H1 (cell line): ENCODE data around the gene C22orf39. TPM values are rescaled to one million over a fixed set of nuclear protein-coding genes. Genes with fewer than 3 reads are reported as not detected.

ENCODE experiments used
- CTCF ChIA-PET: fragments of 300-600 bp; sonication (Branson Sonifier 250); formaldehyde crosslinking; loops from one replicate; lab custom pipeline; 2021; ENCODE audit not compliant: partially characterized antibody; lab: Charles Lee
- POLR2A ChIA-PET: fragments of 300-600 bp; sonication (Branson Sonifier 250); formaldehyde crosslinking; loops from one replicate; lab custom pipeline; 2021; ENCODE audit warnings: inconsistent platforms; ENCODE audit not compliant: partially characterized antibody; lab: Charles Lee
- DNase-seq, 2 experiments: peaks; one replicate each; pipeline versions ENCODE4 v3.0.0 to v3.0.0-alpha.2; 2010 to 2022; ENCODE audit warnings: low spot score in 2 of 2, low read depth in 1 of 2, mixed read lengths in 1 of 2
- FAIRE-seq: peaks from 2 replicates; lab custom pipeline; 2011; peaks lifted over from hg19 to GRCh38; lab: Jason Lieb, UNC
- H2AFZ ChIP-seq: 2 replicates; pipeline ENCODE4 v1.8.1; 2012; ENCODE audit warnings: low read length, inconsistent platforms
- H2AK5ac ChIP-seq: 2 replicates; pipeline ENCODE4 v1.6.1; 2013; ENCODE audit warnings: low read depth, low read length
- H2BK120ac ChIP-seq: replicated peaks from 2 replicates; pipeline ENCODE3; 2013; ENCODE audit warnings: low read depth, low read length, inconsistent platforms
- H2BK12ac ChIP-seq: 2 replicates; pipeline ENCODE4 v1.6.1; 2013; ENCODE audit warnings: low read depth, low read length
- H2BK15ac ChIP-seq: 2 replicates; pipeline ENCODE4 v1.6.1; 2013; ENCODE audit warnings: low read length
- H2BK20ac ChIP-seq: 2 replicates; pipeline ENCODE4 v1.6.1; 2013; ENCODE audit warnings: low read length
- H2BK5ac ChIP-seq: 2 replicates; pipeline ENCODE4 v1.6.1; 2013; ENCODE audit warnings: low read depth, low read length
- H3K14ac ChIP-seq: 2 replicates; pipeline ENCODE4 v1.6.1; 2013; ENCODE audit warnings: inconsistent platforms; ENCODE audit not compliant: insufficient read length
- H3K18ac ChIP-seq: 2 replicates; pipeline ENCODE4 v1.6.1; 2013; ENCODE audit warnings: low read length; ENCODE audit errors: extremely low read depth
- H3K23ac ChIP-seq: 2 replicates; pipeline ENCODE4 v1.6.1; 2013; ENCODE audit warnings: inconsistent platforms; ENCODE audit not compliant: insufficient read length
- H3K23me2 ChIP-seq: 2 replicates; pipeline ENCODE4 v1.6.1; 2013; ENCODE audit warnings: low read depth, low read length
- H3K27ac ChIP-seq: 2 replicates; pipeline ENCODE4 v1.6.1; 2011; ENCODE audit warnings: low read depth, low read length, inconsistent platforms
- H3K27me3 ChIP-seq, 4 experiments: replicated peaks in 1 of 4; 1 replicate in 1 of 4; 2 replicates in 3 of 4; pipeline versions ENCODE4 v1.6.1 to v1.8.1; 2011 to 2013; ENCODE audit warnings: low read length in 3 of 4, mild to moderate bottlenecking in 3 of 4, inconsistent platforms in 2 of 4, mixed read lengths in 2 of 4, moderate library complexity in 1 of 4; ENCODE audit not compliant: control insufficient read depth in 3 of 4, insufficient read depth in 3 of 4; ENCODE audit errors: extremely low read depth in 1 of 4
- H3K36me3 ChIP-seq, 4 experiments: 2 replicates each; pipeline versions ENCODE4 v1.6.1 to v1.8.1; 2011 to 2013; ENCODE audit warnings: mild to moderate bottlenecking in 4 of 4, low read length in 3 of 4, moderate library complexity in 2 of 4, control low read depth in 1 of 4, inconsistent platforms in 1 of 4; ENCODE audit not compliant: insufficient read depth in 4 of 4, control insufficient read depth in 2 of 4
- H3K4ac ChIP-seq: replicated peaks from 2 replicates; pipeline ENCODE3; 2013; ENCODE audit warnings: low read length, low read depth, mixed read lengths, inconsistent platforms; ENCODE audit not compliant: insufficient read length
- H3K4me1 ChIP-seq, 4 experiments: replicated peaks in 1 of 4; 1 replicate in 1 of 4; 2 replicates in 3 of 4; pipeline versions ENCODE4 v1.6.1 to v1.8.1; 2011 to 2013; ENCODE audit warnings: low read length in 3 of 4, inconsistent platforms in 2 of 4, mixed read lengths in 1 of 4; ENCODE audit not compliant: insufficient read depth in 4 of 4, control insufficient read depth in 3 of 4
- H3K4me2 ChIP-seq, 2 experiments: 2 replicates each; pipeline versions ENCODE4 v1.6.1 to v1.8.1; 2011 to 2013; ENCODE audit warnings: low read depth in 2 of 2, low read length in 2 of 2, control low read depth in 1 of 2, inconsistent platforms in 1 of 2, mild to moderate bottlenecking in 1 of 2; ENCODE audit not compliant: insufficient read depth in 1 of 2
- H3K4me3 ChIP-seq, 4 experiments: fragments of 200-600, 300-600 bp in 1 of 4; sonication (generic), shearing (Covaris generic), sonication (Bioruptor Twin) in 1 of 4; 2 replicates each; pipeline versions ENCODE4 v1.5.1 to v1.8.1; 2011 to 2016; ENCODE audit warnings: low read length in 4 of 4, low read depth in 3 of 4, control low read depth in 2 of 4, inconsistent platforms in 2 of 4, mild to moderate bottlenecking in 2 of 4, mixed read lengths in 1 of 4, moderate library complexity in 1 of 4; ENCODE audit not compliant: insufficient read depth in 2 of 4; ENCODE audit errors: extremely low read depth in 1 of 4
- H3K56ac ChIP-seq: replicated peaks from 2 replicates; pipeline ENCODE3; 2013; ENCODE audit warnings: low read depth, mild to moderate bottlenecking, mixed read lengths, low read length, inconsistent platforms; ENCODE audit not compliant: insufficient read length
- H3K79me1 ChIP-seq: 2 replicates; pipeline ENCODE4 v1.6.1; 2013; ENCODE audit warnings: low read depth, low read length, control low read depth
- H3K79me2 ChIP-seq, 2 experiments: 2 replicates each; pipeline versions ENCODE4 v1.6.1 to v1.8.1; 2012 to 2013; ENCODE audit warnings: low read length in 2 of 2, mild to moderate bottlenecking in 2 of 2, inconsistent platforms in 1 of 2; ENCODE audit not compliant: insufficient read depth in 2 of 2, control insufficient read depth in 1 of 2
- H3K9ac ChIP-seq, 4 experiments: replicated peaks in 1 of 4; 1 replicate in 1 of 4; 2 replicates in 3 of 4; pipeline versions ENCODE4 v1.6.1 to v1.8.1; 2011 to 2013; ENCODE audit warnings: low read depth in 3 of 4, low read length in 3 of 4, control low read depth in 2 of 4, mild to moderate bottlenecking in 2 of 4, moderate library complexity in 2 of 4, inconsistent platforms in 1 of 4; ENCODE audit errors: extremely low read depth in 1 of 4
- H3K9me3 ChIP-seq, 2 experiments: 2 replicates each; pipeline versions ENCODE4 v1.6.1 to v1.8.1; 2012 to 2013; ENCODE audit warnings: mild to moderate bottlenecking in 2 of 2, moderate library complexity in 2 of 2, control low read depth in 1 of 2, inconsistent platforms in 1 of 2, low read depth in 1 of 2, low read length in 1 of 2, mixed read lengths in 1 of 2; ENCODE audit not compliant: insufficient read depth in 2 of 2
- H4K20me1 ChIP-seq, 2 experiments: replicated peaks in 1 of 2; 2 replicates each; pipeline versions ENCODE3 to v1.8.1; 2011 to 2013; ENCODE audit warnings: inconsistent platforms in 2 of 2, low read length in 2 of 2, mild to moderate bottlenecking in 1 of 2; ENCODE audit not compliant: insufficient read depth in 2 of 2, control insufficient read depth in 1 of 2
- H4K5ac ChIP-seq: 2 replicates; pipeline ENCODE4 v1.6.1; 2013; ENCODE audit warnings: low read length, low read depth, mixed read lengths, inconsistent platforms; ENCODE audit not compliant: insufficient read length
- H4K8ac ChIP-seq: 2 replicates; pipeline ENCODE4 v1.8.0; 2013; ENCODE audit warnings: mild to moderate bottlenecking, moderate library complexity, low read length, inconsistent platforms; ENCODE audit not compliant: insufficient read depth; ENCODE audit errors: extremely low read depth
- H4K91ac ChIP-seq: replicated peaks from 2 replicates; pipeline ENCODE3; 2013; ENCODE audit warnings: low read length, mixed read lengths, inconsistent platforms; ENCODE audit not compliant: insufficient read length
- ASH2L ChIP-seq: fragments of 200-600, 300-600 bp; sonication (generic); IDR thresholded peaks from one replicate; pipeline ENCODE4 v1.7.1; 2017; ENCODE audit warnings: low read length
- BCL11A ChIP-seq, 2 experiments: IDR thresholded peaks; one replicate each; pipeline ENCODE4 v1.6.1; 2011; ENCODE audit warnings: low read depth in 2 of 2, low read length in 2 of 2, mild to moderate bottlenecking in 2 of 2
- CHD1 ChIP-seq: IDR thresholded peaks from 2 replicates; pipeline ENCODE4 v1.6.1; 2012; ENCODE audit warnings: low read depth, low read length, improper control_type of control experiment
- CHD2 ChIP-seq: IDR thresholded peaks from 2 replicates; pipeline ENCODE4 v1.6.1; 2012; ENCODE audit warnings: low read length, improper control_type of control experiment
- GABPA ChIP-seq: IDR thresholded peaks from 2 replicates; pipeline ENCODE4 v1.6.1; 2011; ENCODE audit warnings: mild to moderate bottlenecking, low read length, moderate library complexity, borderline replicate concordance; ENCODE audit not compliant: insufficient read depth
- HDAC2 ChIP-seq, 2 experiments: fragments of 300-600 bp in 1 of 2; sonication (generic) in 1 of 2; IDR thresholded peaks; 2 replicates each; pipeline ENCODE4 v1.6.1; 2011 to 2012; ENCODE audit warnings: low read depth in 2 of 2, low read length in 2 of 2, mild to moderate bottlenecking in 2 of 2, moderate library complexity in 2 of 2, borderline replicate concordance in 1 of 2, inconsistent platforms in 1 of 2
- NANOG ChIP-seq: IDR thresholded peaks from 2 replicates; pipeline ENCODE4 v1.6.1; 2011; ENCODE audit warnings: low read length, low read depth, mild to moderate bottlenecking, inconsistent platforms; ENCODE audit not compliant: insufficient read depth, poor library complexity, severe bottlenecking
- RAD21 ChIP-seq, 2 experiments: IDR thresholded peaks in 1 of 2; conservative IDR thresholded peaks in 1 of 2; 2 replicates each; pipeline ENCODE4 v1.6.1; 2011; ENCODE audit warnings: low read depth in 2 of 2, low read length in 2 of 2, improper control_type of control experiment in 1 of 2, inconsistent platforms in 1 of 2, mild to moderate bottlenecking in 1 of 2, moderate library complexity in 1 of 2
- RNF2 ChIP-seq: fragments of 200-900, 300-1000 bp; sonication (generic); IDR thresholded peaks from 2 replicates; pipeline ENCODE4 v1.7.1; 2016; ENCODE audit warnings: borderline replicate concordance, low read depth, mild to moderate bottlenecking, antibody characterized with exemption, low read length; ENCODE audit not compliant: poor library complexity, severe bottlenecking; ENCODE audit errors: missing control alignments
- RXRA ChIP-seq: IDR thresholded peaks from 2 replicates; pipeline ENCODE4 v1.6.1; 2011; ENCODE audit warnings: low read depth, mild to moderate bottlenecking, low read length, moderate library complexity; ENCODE audit not compliant: insufficient read depth
- SP2 ChIP-seq: IDR thresholded peaks from 2 replicates; pipeline ENCODE4 v1.6.1; 2012; ENCODE audit warnings: mild to moderate bottlenecking, low read length, inconsistent platforms
- TAF7 ChIP-seq: optimal IDR thresholded peaks from 2 replicates; pipeline ENCODE3; 2011; ENCODE audit warnings: low read depth, mild to moderate bottlenecking, inconsistent platforms, low read length, moderate library complexity, borderline replicate concordance
- ZNF274 ChIP-seq: IDR thresholded peaks from 2 replicates; pipeline ENCODE4 v1.7.0; 2012; ENCODE audit warnings: low read length, borderline replicate concordance; ENCODE audit errors: extremely low read depth
- WGBS, 2 experiments: shearing (Covaris generic) in 1 of 2; methylation state at CpG; one replicate each; pipeline versions ENCODE4 v1.1.6 to v1.1.7; 2013 to 2015; ENCODE audit warnings: low lambda C conversion rate in 2 of 2, mixed read lengths in 2 of 2, inconsistent platforms in 1 of 2, low coverage in 1 of 2, missing lambda C conversion rate in 1 of 2; ENCODE audit not compliant: insufficient replicate concordance in 2 of 2, insufficient coverage in 1 of 2, insufficient read length in 1 of 2; ENCODE audit errors: extremely low coverage in 1 of 2, missing lambda C conversion rate in 1 of 2; 5-methylcytosine and 5-hydroxymethylcytosine counted together
- polyA plus RNA-seq, 7 experiments: library from polyadenylated mRNA; depleted of rRNA in 3 of 7; stranded (reverse) in 5 of 7; unstranded in 2 of 7; fragments of >200 nt in 5 of 7; fragments of 200-250 nt in 2 of 7; gene quantifications; 1 replicate in 5 of 7; 2 replicates in 1 of 7; 4 replicates in 1 of 7; pipeline versions ENCODE4 v1.2.1 to v1.2.3, GENCODE V29; 2011 to 2013; ENCODE audit warnings: missing spikeins in 2 of 7, mixed read lengths in 2 of 7
- total RNA-seq: library from RNA; stranded (reverse); fragmentation: NEBNext Ultra II Directional; extraction: Animal tissue kit (Norgen Biotek cat#: 25700); gene quantifications from 2 replicates; pipeline ENCODE4 v1.2.1, GENCODE V29; 2021

The C22orf39 gene
- total and polyA plus RNA-seq, 2 of the 8 experiments (the other 6 are each of a cell fraction or from before 2014, with no cell fraction given): 22.7 to 27.7 TPM

DNA sequence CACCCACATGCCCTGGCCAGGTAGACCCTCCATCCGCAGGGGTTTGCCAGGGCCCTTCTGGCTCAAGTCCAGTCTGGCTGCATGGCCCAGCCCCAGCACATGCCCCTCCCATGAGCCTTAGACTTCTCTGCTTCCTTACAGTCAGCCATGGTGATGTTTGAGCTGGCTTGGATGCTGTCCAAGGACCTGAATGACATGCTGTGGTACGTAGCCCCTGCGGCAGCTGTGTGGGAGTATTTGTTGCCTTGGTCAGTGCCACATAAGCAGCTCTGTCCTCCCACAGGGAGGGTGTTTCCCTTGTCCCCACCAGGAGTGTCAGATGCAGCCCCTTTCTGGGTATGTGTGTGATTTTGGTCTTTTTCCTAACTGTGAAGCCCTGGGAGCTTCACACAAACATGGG lies 49.7 kb upstream of the C22orf39 start:
- ChIA-PET POLR2A (interaction anchor here (1.0 to 2.4 kb wide), 3 partner anchors 12 to 126 kb away, joined by 3 to 8 read pairs (median 3); no protein-coding TSS in a partner anchor), CTCF (interaction anchor here (1.1 to 2.6 kb wide), 5 partner anchors 10 to 182 kb away, joined by 3 to 13 read pairs (median 4); no protein-coding TSS in a partner anchor)
- no peaks in the 10 kb centered on the region; the same call in 1 of the 2 replicates for H3K79me1 ChIP-seq
- no peak overlapping the region for H3K14ac ChIP-seq
- no peak overlapping the region for H2BK5ac ChIP-seq
- no peak overlapping the region for H3K23ac ChIP-seq
- no peaks in the 10 kb centered on the region for H3K79me2 ChIP-seq
- DNase-seq (no peak), FAIRE-seq (no peak)
- peaks cover 11 to 49% (median 24%) of the 10 kb centered on the region in 4 experiments for H3K36me3 ChIP-seq
- WGBS, 2 experiments: 82% methylated on average over 3 of the region's 3 CpGs; no CpG with 5 or more reads in 1 of the 2 experiments
- H2BK15ac ChIP-seq: no peak overlapping the region
- no peak overlapping the region for H3K9ac ChIP-seq
- H3K18ac ChIP-seq: no peak overlapping the region
- H3K56ac ChIP-seq: no peak overlapping the region
- no peaks in the 10 kb centered on the region for H3K4me1 ChIP-seq
- no peaks in the 10 kb centered on the region for H3K27me3 ChIP-seq
- H3K9me3 ChIP-seq: no peaks in the 10 kb centered on the region
- no peak overlapping the region for H2BK20ac ChIP-seq
- H3K4ac ChIP-seq: peak overlapping the region; percentile 14
- H4K8ac ChIP-seq: no peak overlapping the region
- no peak overlapping the region for H3K27ac ChIP-seq
- no peak overlapping the region for H2BK12ac ChIP-seq
- H2AK5ac ChIP-seq: no peak overlapping the region
- H3K23me2 ChIP-seq: no peaks in the 10 kb centered on the region
- no peak overlapping the region for H3K4me2 ChIP-seq
- H3K4me3 ChIP-seq: no peak overlapping the region
- no peak overlapping the region for H2AFZ ChIP-seq
- no peak overlapping the region for H2BK120ac ChIP-seq
- peaks cover 0 to 7% of the 10 kb centered on the region in 2 experiments for H4K20me1 ChIP-seq
- no peak overlapping the region for H4K5ac ChIP-seq
- H4K91ac ChIP-seq: no peak overlapping the region
- TF ChIP-seq CHD1 (no peak), SP2 (no peak), ASH2L (no peak), NANOG (no peak), RAD21 (IDR thresholded peaks at IDR 0.05 in 1 of 2, conservative IDR thresholded peaks at IDR 0.05 in 1 of 2; ENCODE audit: low read depth in 2 of 2, low read length in 2 of 2) (no peak), HDAC2 (IDR thresholded peaks at IDR 0.05; ENCODE audit: borderline replicate concordance in 1 of 2, low read depth in 2 of 2, low read length in 2 of 2) (no peak), RNF2 (no peak), CHD2 (no peak), RXRA (no peak), GABPA (no peak), BCL11A (IDR thresholded peaks at IDR 0.05; ENCODE audit: low read depth in 2 of 2, low read length in 2 of 2) (no peak), ZNF274 (no peak), TAF7 (no peak)
